Measurements from ENCODE around the gene FOCAD. TPM values are rescaled to one million over a fixed set of nuclear protein-coding genes. Genes with fewer than 3 reads are reported as not detected.

The FOCAD gene
- total RNA-seq, 1 donor from 2014 or later, result 48.2 TPM

DNA sequence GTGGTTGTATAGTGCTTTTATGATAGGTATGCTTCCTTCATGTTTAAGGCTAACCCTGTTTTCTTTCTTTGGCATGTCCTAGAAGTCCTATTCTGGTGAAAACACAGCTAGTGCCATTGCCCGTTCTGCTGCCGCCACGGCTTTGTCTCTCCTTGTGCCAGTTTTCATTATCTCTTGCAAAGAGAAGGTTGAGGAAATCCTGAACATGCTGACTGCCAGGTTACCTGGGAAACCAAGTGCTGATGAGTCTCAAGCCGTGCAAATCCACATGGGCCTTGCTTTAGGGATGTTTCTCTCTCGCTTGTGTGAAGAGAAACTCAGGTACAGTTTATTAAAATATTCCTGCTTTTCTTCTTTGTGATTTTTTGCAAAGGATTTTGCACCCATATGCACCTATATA, 245.2 kb downstream of the FOCAD start:
- H3K4me1 Mint-ChIP-seq (ENCODE audit: low read depth, unreplicated experiment), result peaks cover 14% of the 10 kb centered on the region
- TF ChIP-seq, protein P1, sequence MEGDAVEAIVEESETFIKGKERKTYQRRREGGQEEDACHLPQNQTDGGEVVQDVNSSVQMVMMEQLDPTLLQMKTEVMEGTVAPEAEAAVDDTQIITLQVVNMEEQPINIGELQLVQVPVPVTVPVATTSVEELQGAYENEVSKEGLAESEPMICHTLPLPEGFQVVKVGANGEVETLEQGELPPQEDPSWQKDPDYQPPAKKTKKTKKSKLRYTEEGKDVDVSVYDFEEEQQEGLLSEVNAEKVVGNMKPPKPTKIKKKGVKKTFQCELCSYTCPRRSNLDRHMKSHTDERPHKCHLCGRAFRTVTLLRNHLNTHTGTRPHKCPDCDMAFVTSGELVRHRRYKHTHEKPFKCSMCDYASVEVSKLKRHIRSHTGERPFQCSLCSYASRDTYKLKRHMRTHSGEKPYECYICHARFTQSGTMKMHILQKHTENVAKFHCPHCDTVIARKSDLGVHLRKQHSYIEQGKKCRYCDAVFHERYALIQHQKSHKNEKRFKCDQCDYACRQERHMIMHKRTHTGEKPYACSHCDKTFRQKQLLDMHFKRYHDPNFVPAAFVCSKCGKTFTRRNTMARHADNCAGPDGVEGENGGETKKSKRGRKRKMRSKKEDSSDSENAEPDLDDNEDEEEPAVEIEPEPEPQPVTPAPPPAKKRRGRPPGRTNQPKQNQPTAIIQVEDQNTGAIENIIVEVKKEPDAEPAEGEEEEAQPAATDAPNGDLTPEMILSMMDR (IDR thresholded peaks at IDR 0.05; ENCODE audit: insufficient read depth, low read depth, low read length), result no peak
- TF ChIP-seq EZH2 (IDR thresholded peaks at IDR 0.05; ENCODE audit: insufficient read depth, low read length), result no peak
- no peaks in the 10 kb centered on the region for H4K20me1 ChIP-seq (ENCODE audit: insufficient read depth, low read length)
- H3K9me3 Mint-ChIP-seq (ENCODE audit: unreplicated experiment), result no peaks in the 10 kb centered on the region
- H3K4me3 ChIP-seq (ENCODE audit: insufficient read depth, low read depth, low read length), result no peak overlapping the region
- no peak overlapping the region for H3K9ac ChIP-seq (ENCODE audit: low read length)
- H3K36me3 Mint-ChIP-seq (ENCODE audit: low read depth, unreplicated experiment), result peaks cover 20% of the 10 kb centered on the region
- H3K79me2 ChIP-seq (ENCODE audit: insufficient read depth, low read length), result no peaks in the 10 kb centered on the region
- no peaks in the 10 kb centered on the region for H3K27me3 Mint-ChIP-seq (ENCODE audit: low read depth, unreplicated experiment)
- H2AFZ ChIP-seq (ENCODE audit: low read depth, low read length), result no peak overlapping the region
- no peak overlapping the region for H3K27ac Mint-ChIP-seq (ENCODE audit: unreplicated experiment)
- no peak overlapping the region for H3K4me3 Mint-ChIP-seq (ENCODE audit: unreplicated experiment)
- no peaks in the 10 kb centered on the region for H3K36me3 ChIP-seq (ENCODE audit: insufficient read depth, low read length)
- no peaks in the 10 kb centered on the region for H3K9me3 ChIP-seq (ENCODE audit: insufficient read depth, low read depth, low read length)
- DNase-seq (ENCODE audit: low read depth) (no peak), FAIRE-seq (no peak)
- H3K4me2 ChIP-seq (ENCODE audit: low read length), result no peak overlapping the region
- no peak overlapping the region for H3K27ac ChIP-seq (ENCODE audit: low read depth, low read length)
- no peaks in the 10 kb centered on the region for H3K27me3 ChIP-seq (ENCODE audit: insufficient read depth, low read length)
- H3K4me1 ChIP-seq (ENCODE audit: insufficient read depth, low read length), result no peaks in the 10 kb centered on the region

DNA sequence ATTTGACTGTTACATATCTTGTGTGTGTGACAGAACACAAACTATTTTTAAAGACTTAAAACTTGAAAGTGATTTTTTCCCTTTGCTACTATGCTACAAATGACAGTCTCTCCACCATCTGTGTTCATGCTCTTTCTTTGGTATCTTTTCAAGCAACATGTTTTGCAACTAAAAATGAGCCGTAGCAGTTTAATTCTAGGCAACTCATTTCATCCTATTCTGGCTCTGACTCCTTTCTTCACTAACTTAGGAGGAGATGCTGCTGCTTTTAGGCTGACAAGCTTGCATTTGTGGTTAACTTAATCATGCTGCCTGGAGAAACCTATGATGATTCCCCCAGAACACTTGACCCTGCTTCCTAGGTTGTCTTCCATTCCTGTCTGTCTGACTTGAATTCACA, 246.8 kb downstream of the FOCAD start:
- H3K36me3 Mint-ChIP-seq (ENCODE audit: low read depth, unreplicated experiment), result peaks cover 12% of the 10 kb centered on the region
- H3K27ac Mint-ChIP-seq (ENCODE audit: unreplicated experiment), result no peak overlapping the region
- no peak for FAIRE-seq

More for the DNA sequence above, 246.8 kb downstream of the FOCAD start:
- H3K4me1 Mint-ChIP-seq (ENCODE audit: low read depth, unreplicated experiment), result peaks cover 9% of the 10 kb centered on the region
- no peaks in the 10 kb centered on the region for H3K4me1 ChIP-seq (ENCODE audit: insufficient read depth, low read length)
- H3K9me3 ChIP-seq (ENCODE audit: insufficient read depth, low read depth, low read length), result no peaks in the 10 kb centered on the region
- no peaks in the 10 kb centered on the region for H3K9me3 Mint-ChIP-seq (ENCODE audit: unreplicated experiment)
- H4K20me1 ChIP-seq (ENCODE audit: insufficient read depth, low read length), result no peaks in the 10 kb centered on the region
- no peak overlapping the region for H3K9ac ChIP-seq (ENCODE audit: low read length)
- H3K79me2 ChIP-seq (ENCODE audit: insufficient read depth, low read length), result no peaks in the 10 kb centered on the region
- H3K36me3 ChIP-seq (ENCODE audit: insufficient read depth, low read length), result no peaks in the 10 kb centered on the region
- no peak for DNase-seq (ENCODE audit: low read depth)
- no peak overlapping the region for H3K4me2 ChIP-seq (ENCODE audit: low read length)
- no peak overlapping the region for H3K27ac ChIP-seq (ENCODE audit: low read depth, low read length)
- no peaks in the 10 kb centered on the region for H3K27me3 ChIP-seq (ENCODE audit: insufficient read depth, low read length)
- TF ChIP-seq EZH2 (IDR thresholded peaks at IDR 0.05; ENCODE audit: insufficient read depth, low read length), result no peak
- TF ChIP-seq, protein P1 (IDR thresholded peaks at IDR 0.05; ENCODE audit: insufficient read depth, low read depth, low read length), result no peak
- no peak overlapping the region for H3K4me3 ChIP-seq (ENCODE audit: insufficient read depth, low read depth, low read length)
- no peak overlapping the region for H2AFZ ChIP-seq (ENCODE audit: low read depth, low read length)
- no peaks in the 10 kb centered on the region for H3K27me3 Mint-ChIP-seq (ENCODE audit: low read depth, unreplicated experiment)
- no peak overlapping the region for H3K4me3 Mint-ChIP-seq (ENCODE audit: unreplicated experiment)
